Naive thymus-derived CD4-positive, alpha-beta T cell (primary cell): ENCODE measurements around the gene SNRNP48. TPM values are rescaled to one million over a fixed set of nuclear protein-coding genes. Genes with fewer than 3 reads are reported as not detected.
A peak's percentile ranks its signal among the peaks of the same experiment; 100 is the strongest.

Source experiments
- ATAC-seq: fragments of 150-1000 bp; cut with Tn5 transposase; 2 replicates; pipeline ENCODE4 v1.10.0; 2021; ENCODE audit warnings: mild to moderate bottlenecking, moderate library complexity
- CTCF ChIA-PET: fragments of 350-600 bp; sonication (Branson Sonifier 250); formaldehyde crosslinking; loops from one replicate; lab custom pipeline; 2021; ENCODE audit warnings: antibody characterized with exemption; lab: Charles Lee
- POLR2A ChIA-PET: fragments of 350-600 bp; sonication (Branson Sonifier 250); formaldehyde crosslinking; loops from one replicate; lab custom pipeline; 2021; ENCODE audit warnings: antibody characterized with exemption, inconsistent platforms; lab: Charles Lee
- DNase-seq, 9 donors: peaks; one replicate each; pipeline versions ENCODE4 v3.0.0 to v3.0.0-alpha.2; 2020 to 2022; ENCODE audit warnings: mixed read lengths in 1 of 9
- H3K27ac ChIP-seq: one replicate; pipeline ENCODE4 v1.7.0; 2013; ENCODE audit warnings: mild to moderate bottlenecking, low read depth, low read length, moderate library complexity
- H3K27me3 ChIP-seq, 2 donors: one replicate each; pipeline ENCODE4 v1.7.0; 2013; ENCODE audit warnings: low read length in 2 of 2, mild to moderate bottlenecking in 2 of 2, moderate library complexity in 2 of 2; ENCODE audit not compliant: control insufficient read depth in 2 of 2, insufficient read depth in 2 of 2
- H3K36me3 ChIP-seq, 3 experiments: 1 replicate in 2 of 3; 2 replicates in 1 of 3; pipeline ENCODE4 v1.7.0; 2013; ENCODE audit warnings: low read length in 3 of 3, mild to moderate bottlenecking in 3 of 3, moderate library complexity in 1 of 3; ENCODE audit not compliant: insufficient read depth in 3 of 3, control insufficient read depth in 2 of 3
- H3K4me1 ChIP-seq, 2 donors: one replicate each; pipeline ENCODE4 v1.7.0; 2013; ENCODE audit warnings: low read length in 2 of 2, mild to moderate bottlenecking in 2 of 2, moderate library complexity in 1 of 2; ENCODE audit not compliant: control insufficient read depth in 2 of 2, insufficient read depth in 2 of 2
- H3K4me3 ChIP-seq: 2 replicates; pipeline ENCODE4 v1.7.0; 2013; ENCODE audit warnings: mild to moderate bottlenecking, low read length
- H3K9me3 ChIP-seq, 3 experiments: 1 replicate in 2 of 3; 2 replicates in 1 of 3; pipeline ENCODE4 v1.7.0; 2013; ENCODE audit warnings: low read length in 3 of 3; ENCODE audit not compliant: control insufficient read depth in 2 of 3
- H3K27ac Mint-ChIP-seq, 9 donors: one replicate each; pipeline ENCODE4 v1.8.0; 2020 to 2022; ENCODE audit warnings: mixed read lengths in 9 of 9, mild to moderate bottlenecking in 8 of 9, moderate library complexity in 5 of 9, inconsistent platforms in 2 of 9
- H3K27me3 Mint-ChIP-seq, 5 donors: one replicate each; pipeline ENCODE4 v1.8.0; 2021 to 2022; ENCODE audit warnings: mixed read lengths in 5 of 5, mild to moderate bottlenecking in 1 of 5
- H3K36me3 Mint-ChIP-seq, 5 donors: one replicate each; pipeline ENCODE4 v1.8.0; 2020 to 2022; ENCODE audit warnings: mixed read lengths in 5 of 5, mild to moderate bottlenecking in 3 of 5, inconsistent platforms in 1 of 5
- H3K4me1 Mint-ChIP-seq, 7 donors: one replicate each; pipeline ENCODE4 v1.8.0; 2020 to 2022; ENCODE audit warnings: mixed read lengths in 7 of 7, mild to moderate bottlenecking in 3 of 7, inconsistent platforms in 1 of 7
- H3K4me3 Mint-ChIP-seq, 10 donors: one replicate each; pipeline ENCODE4 v1.8.0; 2020 to 2022; ENCODE audit warnings: mild to moderate bottlenecking in 10 of 10, mixed read lengths in 10 of 10, moderate library complexity in 6 of 10, inconsistent platforms in 2 of 10
- H3K9me3 Mint-ChIP-seq, 11 donors: one replicate each; pipeline ENCODE4 v1.8.0; 2020 to 2022; ENCODE audit warnings: mixed read lengths in 11 of 11, mild to moderate bottlenecking in 4 of 11, inconsistent platforms in 1 of 11, moderate library complexity in 1 of 11
- intact Hi-C, 2 donors: fragments of 100-400 bp; cut with micrococcal nuclease; formaldehyde crosslinking; loops; one replicate each; pipeline ENCODE4 v1.15.1; 2023
- polyA plus RNA-seq, 2 donors: library from polyadenylated mRNA; unstranded; fragments of 300-500 nt; fragmentation: Illumina TruSeq; gene quantifications; one replicate each; pipeline ENCODE4 v1.2.3, GENCODE V29; 2021
- total RNA-seq, 6 experiments: library from RNA in 5 of 6; stranded (reverse) in 5 of 6; gene quantifications; 1 replicate in 5 of 6; 2 replicates in 1 of 6; pipeline ENCODE4 v1.2.3 and lab custom pipeline; 2021 to 2026

Gene SNRNP48
- total and polyA plus RNA-seq, 7 experiments from 2014 or later: 8.6 to 30.4 (median 14.0) TPM

DNA sequence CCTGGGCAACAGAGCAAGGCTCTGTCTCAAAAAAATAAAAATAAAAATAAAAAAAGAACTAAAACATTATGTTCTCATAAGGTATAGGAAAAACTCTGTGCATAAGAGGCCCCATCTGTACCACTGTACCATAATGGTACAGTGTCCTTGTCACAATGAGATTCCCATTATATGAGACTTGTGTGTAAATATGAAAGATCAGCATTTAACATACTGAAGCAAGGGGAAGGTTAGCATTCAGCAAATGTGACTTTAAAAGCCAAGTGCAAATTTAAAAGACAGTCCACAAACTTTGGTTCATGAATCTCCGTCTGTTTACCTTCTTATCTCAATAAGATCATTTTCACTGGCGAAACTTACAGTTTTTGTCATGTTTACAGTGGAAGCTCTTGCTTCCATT, 32.3 kb upstream of the SNRNP48 start:
- Histone ChIP-seq H3K4me1 (no peaks in the 10 kb centered on the region), H3K9me3 (no peaks in the 10 kb centered on the region), H3K27me3 (no peaks in the 10 kb centered on the region), H3K36me3 (no peaks in the 10 kb centered on the region), H3K27ac (no peak overlapping the region), H3K4me3 (no peak overlapping the region)
- ATAC-seq: no peak
- Mint-ChIP-seq H3K4me3 (no peak overlapping the region), H3K27me3 (peaks cover 38 to 48% (median 43%) of the 10 kb centered on the region in 5 donors), H3K4me1 (no peaks in the 10 kb centered on the region), H3K9me3 (no peaks in the 10 kb centered on the region), H3K27ac (no peak overlapping the region), H3K36me3 (no peaks in the 10 kb centered on the region)
- CTCF ChIA-PET: no interaction called here
- intact Hi-C loops: no loop called here
- POLR2A ChIA-PET: no interaction called here
- no peak for DNase-seq

DNA sequence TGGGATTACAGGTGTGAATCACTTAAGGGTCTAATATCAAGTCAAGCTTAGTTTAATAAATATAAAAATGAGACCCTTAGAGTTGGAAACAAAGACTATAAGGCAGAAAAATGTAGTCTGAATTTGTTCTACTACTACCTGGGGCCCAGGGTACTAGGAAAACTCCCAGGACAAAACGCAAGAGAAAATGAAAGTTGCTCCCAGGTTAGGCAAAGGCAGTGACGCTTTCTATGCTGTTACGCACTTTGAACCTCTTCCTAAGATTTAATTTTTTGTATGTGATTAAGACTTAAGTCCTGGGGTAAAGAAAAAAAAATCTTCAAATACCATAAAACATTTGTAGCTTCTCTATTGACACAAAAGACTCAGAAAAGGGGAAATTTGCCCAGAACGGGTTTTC, 31.2 kb upstream of the SNRNP48 start:
- Mint-ChIP-seq H3K9me3 (no peaks in the 10 kb centered on the region), H3K27ac (no peak overlapping the region), H3K4me3 (no peak overlapping the region), H3K36me3 (no peaks in the 10 kb centered on the region), H3K27me3 (peaks cover 36 to 48% (median 38%) of the 10 kb centered on the region in 5 donors), H3K4me1 (no peaks in the 10 kb centered on the region)
- CTCF ChIA-PET: no interaction called here
- H3K9me3 ChIP-seq: no peaks in the 10 kb centered on the region
- intact Hi-C loops: no loop called here
- H3K36me3 ChIP-seq: no peaks in the 10 kb centered on the region
- no peak overlapping the region for H3K27ac ChIP-seq
- DNase-seq (no peak), ATAC-seq (no peak)
- H3K4me1 ChIP-seq: no peaks in the 10 kb centered on the region
- no peaks in the 10 kb centered on the region for H3K27me3 ChIP-seq
- no peak overlapping the region for H3K4me3 ChIP-seq
- POLR2A ChIA-PET: no interaction called here

DNA sequence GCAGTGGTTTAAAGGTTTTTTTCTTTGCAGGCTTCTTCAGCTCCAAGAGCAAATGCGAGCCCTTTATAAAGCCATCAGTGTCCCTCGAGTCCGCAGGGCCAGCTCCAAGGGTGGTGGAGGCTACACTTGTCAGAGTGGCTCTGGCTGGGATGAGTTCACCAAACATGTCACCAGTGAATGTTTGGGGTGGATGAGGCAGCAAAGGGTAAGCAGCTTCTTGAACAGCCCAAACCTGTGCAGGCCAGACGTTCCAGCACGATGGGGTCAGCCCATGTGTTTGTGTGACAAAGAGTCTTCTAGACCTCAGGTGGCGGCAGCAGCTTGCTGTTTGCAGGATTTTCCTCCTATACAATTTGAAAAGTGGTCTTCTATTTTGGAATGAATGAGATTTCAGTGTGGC, 30.8 kb upstream of the SNRNP48 start:
- Histone ChIP-seq H3K27ac (no peak overlapping the region), H3K9me3 (no peaks in the 10 kb centered on the region), H3K27me3 (no peaks in the 10 kb centered on the region), H3K4me3 (no peak overlapping the region), H3K36me3 (no peaks in the 10 kb centered on the region), H3K4me1 (no peaks in the 10 kb centered on the region)
- ATAC-seq (no peak), DNase-seq (no peak)
- H3K27ac Mint-ChIP-seq: no peak overlapping the region
- intact Hi-C loops: no loop called here
- no peaks in the 10 kb centered on the region for H3K4me1 Mint-ChIP-seq
- ChIA-PET POLR2A (no interaction called here), CTCF (no interaction called here)
- H3K9me3 Mint-ChIP-seq: no peaks in the 10 kb centered on the region
- peaks cover 35 to 53% (median 42%) of the 10 kb centered on the region in 5 donors for H3K27me3 Mint-ChIP-seq
- no peaks in the 10 kb centered on the region for H3K36me3 Mint-ChIP-seq
- no peak overlapping the region for H3K4me3 Mint-ChIP-seq

DNA sequence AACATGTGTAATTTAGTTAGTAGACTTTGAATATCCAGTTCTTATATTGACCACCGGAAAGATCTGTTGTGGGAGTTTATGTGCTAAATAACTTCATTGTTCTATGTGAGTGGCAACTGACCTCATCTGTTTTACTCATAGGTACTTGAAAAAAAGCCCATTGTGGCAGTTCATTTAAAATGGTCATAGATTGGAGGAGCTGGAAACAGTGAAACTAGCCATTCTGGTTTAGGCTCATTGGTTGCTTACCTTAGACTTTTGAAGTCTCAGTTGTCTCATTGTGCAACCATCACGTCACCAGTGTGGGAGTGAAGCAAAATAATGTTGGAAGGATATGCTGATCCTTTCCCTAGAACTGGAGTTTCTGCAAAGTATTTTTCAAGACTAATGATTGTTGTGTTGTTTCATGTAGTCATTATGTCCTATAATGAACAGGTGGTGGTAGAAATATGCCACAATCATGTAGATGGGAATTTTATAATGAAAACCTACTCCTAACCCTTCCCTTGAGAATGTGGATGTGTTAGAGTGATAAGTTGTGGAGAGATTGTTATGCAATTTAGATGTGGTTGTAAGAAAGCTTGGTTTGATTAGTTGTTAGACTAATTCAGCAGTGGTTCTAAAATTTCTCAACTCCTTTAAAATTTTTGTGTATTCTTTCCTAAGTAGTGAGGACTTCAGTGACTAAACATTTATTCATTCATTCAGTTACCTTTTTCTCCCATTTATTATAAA, 30.2 kb upstream of the SNRNP48 start:
- intact Hi-C loops: no loop called here
- no peaks in the 10 kb centered on the region for H3K36me3 Mint-ChIP-seq
- no peaks in the 10 kb centered on the region for H3K4me1 Mint-ChIP-seq
- POLR2A ChIA-PET: no interaction called here
- peaks cover 35 to 54% (median 43%) of the 10 kb centered on the region in 5 donors for H3K27me3 Mint-ChIP-seq
- ATAC-seq (no peak), DNase-seq (no peak)
- H3K9me3 ChIP-seq: no peaks in the 10 kb centered on the region
- H3K4me3 ChIP-seq: no peak overlapping the region
- H3K9me3 Mint-ChIP-seq: no peaks in the 10 kb centered on the region
- no peak overlapping the region for H3K27ac Mint-ChIP-seq
- no peak overlapping the region for H3K27ac ChIP-seq
- H3K4me3 Mint-ChIP-seq: no peak overlapping the region
- H3K36me3 ChIP-seq: no peaks in the 10 kb centered on the region
- no peaks in the 10 kb centered on the region for H3K4me1 ChIP-seq
- CTCF ChIA-PET: no interaction called here
- no peaks in the 10 kb centered on the region for H3K27me3 ChIP-seq

DNA sequence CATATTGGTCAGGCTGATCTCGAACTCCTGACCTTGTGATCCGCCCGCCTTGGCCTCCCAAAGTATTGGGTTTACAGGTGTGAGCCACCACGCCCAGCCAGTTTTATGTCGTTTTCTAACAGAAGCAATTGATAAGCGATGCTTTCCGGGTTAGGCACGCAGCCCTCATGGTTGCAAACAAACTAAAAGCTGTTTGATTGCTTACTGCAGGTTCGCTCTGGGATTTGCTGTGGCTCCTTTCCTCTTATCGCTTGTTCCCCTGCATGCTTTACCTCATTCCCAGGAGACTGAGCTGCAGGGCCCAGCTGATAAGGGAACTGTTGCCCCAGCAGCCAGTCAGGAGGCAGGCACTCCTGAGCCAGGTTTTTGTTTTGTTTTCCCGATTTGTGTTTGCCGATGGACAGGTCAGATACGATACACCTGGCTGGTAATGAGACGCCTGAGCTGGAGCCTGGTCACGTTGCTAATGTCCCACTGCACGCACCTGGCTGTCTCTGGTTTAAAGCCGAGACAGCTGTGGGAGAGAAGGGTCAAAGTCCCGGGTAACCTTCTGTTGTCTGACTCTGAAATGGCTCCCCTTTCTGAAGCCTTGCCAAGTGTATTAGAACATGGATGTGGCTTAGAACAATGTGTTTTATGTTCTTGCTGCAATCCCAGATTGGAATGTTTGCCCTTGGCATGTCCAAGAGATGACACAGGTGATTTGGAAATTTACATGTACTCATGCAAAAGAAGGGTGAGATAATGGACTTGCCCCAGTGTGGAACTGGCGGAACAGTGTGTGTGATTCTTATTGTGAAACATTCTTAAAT, 28.6 kb upstream of the SNRNP48 start:
- no peak for ATAC-seq
- CTCF ChIA-PET: no interaction called here
- Histone ChIP-seq H3K9me3 (no peaks in the 10 kb centered on the region), H3K27me3 (no peaks in the 10 kb centered on the region), H3K27ac (no peak overlapping the region), H3K36me3 (no peaks in the 10 kb centered on the region), H3K4me1 (no peaks in the 10 kb centered on the region), H3K4me3 (no peak overlapping the region)
- H3K9me3 Mint-ChIP-seq: no peaks in the 10 kb centered on the region
- intact Hi-C loops: no loop called here
- H3K27ac Mint-ChIP-seq: no peak overlapping the region
- POLR2A ChIA-PET: no interaction called here
- peaks cover 29 to 57% (median 37%) of the 10 kb centered on the region in 5 donors for H3K27me3 Mint-ChIP-seq
- no peak for DNase-seq
- no peak overlapping the region for H3K4me3 Mint-ChIP-seq
- H3K4me1 Mint-ChIP-seq: no peaks in the 10 kb centered on the region
- no peaks in the 10 kb centered on the region for H3K36me3 Mint-ChIP-seq

DNA sequence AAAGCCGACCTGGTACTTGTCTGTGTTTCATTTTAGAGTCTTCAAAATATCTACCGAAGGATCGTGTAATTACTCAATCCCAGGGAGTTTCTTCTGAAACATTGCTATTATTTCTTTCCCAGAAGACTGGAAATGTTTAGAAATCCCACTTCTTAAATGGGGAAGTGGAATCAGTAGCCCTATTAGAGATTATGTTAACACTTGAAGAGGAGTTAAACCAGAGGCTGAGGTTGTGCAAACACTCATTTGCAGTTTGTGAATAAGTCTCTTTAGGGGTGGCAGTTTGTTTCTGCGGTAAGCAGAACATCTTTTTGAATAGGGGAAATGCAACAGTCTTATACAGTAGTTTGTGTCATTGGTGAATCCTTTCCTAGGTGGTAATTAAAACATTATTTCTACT, 27.2 kb upstream of the SNRNP48 start:
- Mint-ChIP-seq H3K9me3 (no peaks in the 10 kb centered on the region), H3K27me3 (peaks cover 24 to 52% (median 31%) of the 10 kb centered on the region in 5 donors)

More for the DNA sequence above, 27.2 kb upstream of the SNRNP48 start:
- Mint-ChIP-seq H3K4me1 (no peaks in the 10 kb centered on the region), H3K4me3 (no peak overlapping the region), H3K27ac (no peak overlapping the region), H3K36me3 (no peaks in the 10 kb centered on the region)
- Histone ChIP-seq H3K36me3 (no peaks in the 10 kb centered on the region), H3K4me1 (no peaks in the 10 kb centered on the region), H3K4me3 (no peak overlapping the region), H3K27me3 (no peaks in the 10 kb centered on the region), H3K27ac (no peak overlapping the region), H3K9me3 (no peaks in the 10 kb centered on the region)
- ATAC-seq (peak; percentile 22), DNase-seq (no peak)
- intact Hi-C loops: no loop called here
- CTCF ChIA-PET: no interaction called here
- POLR2A ChIA-PET: no interaction called here
